ENCODE measurements around the gene NPPB.

Gene NPPB

DNA sequence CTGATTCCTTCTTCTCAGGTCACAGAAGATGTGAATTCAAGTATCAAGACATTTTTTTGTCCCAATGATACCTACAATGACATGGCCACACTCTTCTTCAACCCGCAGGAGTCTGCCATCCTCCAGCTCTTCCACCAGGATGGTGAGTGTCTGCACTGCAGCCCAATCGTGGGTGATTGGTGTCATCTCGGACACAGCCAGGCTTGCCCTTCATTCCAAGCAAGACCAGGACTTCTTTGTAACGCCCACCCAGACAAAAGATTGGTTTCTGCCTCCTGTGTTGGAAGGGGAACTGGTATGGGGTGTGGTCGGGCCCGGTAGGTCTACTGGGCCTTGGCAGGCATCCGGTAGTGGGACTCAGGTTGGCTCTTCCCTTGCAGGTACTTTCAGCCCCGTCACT is 25.2 kb downstream of the NPPB start:
- no peak for DNase-seq (ENCODE audit: low read depth in 2 of 2)

DNA sequence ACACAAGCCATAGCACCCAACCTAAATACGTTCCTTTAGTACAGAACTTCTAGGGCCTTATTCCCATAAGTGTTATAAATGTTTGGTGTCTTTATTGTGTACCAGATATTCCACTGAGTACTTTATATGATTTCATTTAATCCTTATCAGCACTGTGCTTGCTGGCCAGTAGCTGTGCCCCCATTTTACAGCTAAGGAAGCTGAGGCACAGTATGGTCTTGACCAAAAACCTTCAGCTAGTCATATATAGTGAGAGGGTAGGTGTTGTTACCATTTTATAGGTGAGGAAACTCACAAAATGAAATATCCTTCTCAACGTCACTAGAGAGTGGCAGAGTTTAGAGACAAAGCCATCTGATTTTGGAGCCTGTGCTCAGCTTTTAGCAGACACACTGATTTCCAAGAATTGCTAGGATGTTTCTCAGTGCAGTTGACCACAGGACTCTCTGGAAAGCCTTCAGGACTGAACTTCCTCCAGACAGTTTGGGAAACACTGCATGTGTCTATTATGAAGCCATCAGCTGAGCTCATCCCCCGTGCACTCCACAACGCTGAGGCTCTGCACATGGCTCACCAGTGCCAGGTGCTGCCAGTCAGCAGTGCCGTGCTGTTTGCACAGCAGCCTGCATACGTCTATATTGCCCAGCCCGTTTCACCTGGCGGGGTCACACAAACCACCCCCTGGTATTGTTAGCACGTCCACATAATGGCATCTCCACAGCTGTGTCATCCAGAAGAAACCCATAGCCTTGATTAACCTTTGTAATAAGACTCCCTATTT is 26.6 kb downstream of the NPPB start:
- no peak for DNase-seq (ENCODE audit: low read depth in 2 of 2)

DNA sequence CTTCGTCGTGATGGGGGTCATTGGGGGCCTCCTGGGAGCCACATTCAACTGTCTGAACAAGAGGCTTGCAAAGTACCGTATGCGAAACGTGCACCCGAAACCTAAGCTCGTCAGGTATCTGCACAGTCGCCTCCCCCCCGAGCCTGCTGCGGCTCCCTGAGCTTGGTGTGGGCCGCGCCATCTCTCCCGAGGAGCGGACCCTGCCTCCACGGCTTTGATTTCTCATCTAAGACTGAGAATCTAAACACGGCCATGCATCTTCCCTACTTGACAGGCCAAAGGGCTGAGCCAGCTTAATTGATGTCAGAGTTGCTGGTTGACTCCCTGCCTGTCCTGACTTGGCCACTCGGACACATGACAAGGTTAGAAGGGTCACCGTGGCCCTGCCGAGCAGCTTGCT is 30.2 kb downstream of the NPPB start:
- no peak for DNase-seq (ENCODE audit: low read depth in 2 of 2)

DNA sequence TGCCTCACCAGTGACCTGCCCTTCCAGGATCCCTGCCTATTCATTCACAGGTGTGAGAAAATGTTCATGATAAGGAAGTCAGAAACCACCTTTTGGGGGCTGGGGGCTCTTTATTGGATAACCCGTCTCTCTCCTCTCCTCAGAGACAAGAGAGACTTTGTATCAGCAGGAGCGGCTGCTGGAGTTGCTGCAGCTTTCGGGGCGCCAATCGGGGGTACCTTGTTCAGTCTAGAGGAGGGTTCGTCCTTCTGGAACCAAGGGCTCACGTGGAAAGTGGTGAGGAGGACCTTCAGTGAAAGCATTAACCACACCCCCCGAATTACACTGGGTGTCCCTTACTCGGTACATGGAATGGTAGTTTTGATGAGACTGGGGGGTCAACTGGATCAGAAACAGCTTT is 31.8 kb downstream of the NPPB start:
- no peak for DNase-seq (ENCODE audit: low read depth in 2 of 2)

DNA sequence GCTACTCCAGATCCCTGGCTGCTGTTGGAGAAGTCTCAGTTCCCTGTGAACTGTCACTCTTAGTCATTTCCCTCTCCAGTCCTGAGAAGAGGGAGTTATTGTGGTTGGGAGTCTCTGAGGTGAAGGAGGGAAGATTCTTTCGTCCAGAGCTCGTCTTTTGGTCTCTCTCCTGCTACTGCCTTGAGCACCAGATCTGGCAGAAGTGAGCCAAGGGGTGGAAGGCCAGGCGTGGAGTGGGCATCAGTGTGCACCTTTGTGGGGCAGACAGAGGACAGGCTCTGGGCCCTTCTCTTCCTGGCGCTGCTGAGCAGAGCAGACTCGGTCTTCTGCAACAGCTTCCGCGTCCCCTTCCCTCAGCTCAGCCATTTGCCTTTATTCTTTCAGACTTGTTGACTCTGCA is 33.6 kb downstream of the NPPB start:
- DNase-seq (ENCODE audit: low read depth in 2 of 2) = no peak

DNA sequence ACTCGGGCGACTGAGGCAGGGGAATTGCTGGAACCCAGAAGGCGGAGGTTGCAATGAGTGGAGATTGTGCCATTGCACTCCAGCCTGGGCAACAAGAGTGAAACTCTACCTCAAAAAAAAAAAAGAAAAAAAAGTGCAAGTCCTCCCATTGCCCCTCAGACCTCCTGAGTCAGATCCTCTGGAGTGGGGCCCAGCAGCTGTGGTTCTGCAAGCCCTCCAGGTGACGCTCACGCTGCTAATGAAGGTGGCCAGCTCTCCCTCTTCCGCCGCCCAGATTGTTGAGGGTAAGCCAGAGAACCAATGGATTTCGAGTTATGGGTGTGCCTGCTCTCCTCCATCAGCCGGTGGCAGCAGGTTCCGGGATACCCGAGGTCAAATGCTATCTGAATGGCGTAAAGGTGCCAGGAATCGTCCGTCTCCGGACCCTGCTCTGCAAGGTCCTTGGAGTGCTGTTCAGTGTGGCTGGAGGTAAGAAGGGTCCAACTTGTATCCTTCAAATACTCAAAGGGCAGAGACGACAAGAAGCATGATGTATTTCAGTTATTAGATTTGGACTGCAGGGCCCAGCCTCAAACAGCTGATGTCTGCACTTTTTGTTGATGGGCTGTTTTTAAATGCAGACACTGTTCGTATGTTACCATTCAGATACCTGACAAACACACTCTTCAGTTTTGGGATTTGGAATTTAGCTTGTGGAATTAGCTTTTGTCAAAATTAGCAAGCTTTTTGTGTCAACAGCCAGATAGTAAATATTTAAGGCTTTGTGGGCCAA is 35.2 kb downstream of the NPPB start:
- no peak for DNase-seq (ENCODE audit: low read depth in 2 of 2)

DNA sequence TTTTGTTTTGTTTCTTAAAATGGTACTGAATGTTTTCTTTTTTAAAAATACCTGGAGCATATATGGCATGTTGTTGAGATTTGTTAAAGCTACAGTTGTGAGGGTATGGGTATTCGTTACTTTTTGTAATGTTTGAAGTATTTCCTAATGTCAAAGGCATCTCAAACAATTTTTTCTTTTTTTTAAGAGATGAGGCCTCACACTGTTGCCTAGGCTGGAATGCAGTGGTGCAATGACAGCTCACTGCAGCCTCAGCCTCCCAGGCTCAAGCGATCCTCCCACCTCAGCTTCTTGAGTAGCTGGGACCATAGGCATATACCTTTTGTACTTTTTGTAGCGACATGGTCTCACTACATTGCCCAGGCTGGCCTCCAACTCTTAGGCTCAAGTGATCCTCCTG is 36.7 kb downstream of the NPPB start:
- DNase-seq (ENCODE audit: low read depth in 2 of 2) = no peak

DNA sequence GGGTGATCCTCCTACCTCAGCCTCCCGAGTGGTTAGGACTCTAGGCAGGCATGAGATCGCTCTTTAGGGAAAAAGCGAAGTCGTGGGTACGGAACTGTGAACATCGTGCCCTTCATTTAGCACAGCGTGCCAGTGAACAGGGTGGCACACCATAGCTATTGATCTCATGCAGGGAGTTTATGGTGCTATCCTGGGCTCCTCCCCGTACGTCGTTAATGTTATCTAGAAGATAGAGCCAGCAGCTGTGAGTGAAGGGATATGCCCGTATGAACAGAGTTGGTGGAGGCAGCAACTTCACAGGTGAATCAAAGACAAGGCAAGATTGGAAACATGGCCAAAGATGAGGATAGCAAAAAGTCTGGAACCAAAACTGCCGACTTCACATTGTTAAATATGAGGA is 41.6 kb downstream of the NPPB start:
- no peak for DNase-seq (ENCODE audit: low read depth in 2 of 2)

DNA sequence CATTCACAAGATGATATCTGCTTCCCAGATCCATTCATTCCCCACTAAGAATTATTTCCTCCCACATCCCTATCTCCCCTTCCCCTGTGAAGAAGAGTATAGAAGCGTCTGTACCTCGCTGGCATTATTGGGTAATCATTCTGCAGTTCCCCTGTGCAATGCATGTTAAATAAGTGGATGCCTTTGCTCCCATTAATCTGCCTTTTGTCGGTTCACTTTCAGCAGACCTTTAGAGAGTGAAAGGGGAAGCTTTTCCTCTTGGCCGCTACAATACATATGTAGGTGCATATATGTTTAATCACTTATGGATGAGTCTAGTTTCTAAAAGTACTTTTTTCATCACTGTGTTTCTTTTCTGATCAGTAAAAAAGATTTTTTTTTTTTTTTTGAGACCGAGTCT is 45.7 kb downstream of the NPPB start:
- no peak for DNase-seq (ENCODE audit: low read depth in 2 of 2)
